HG02678 (cell line): ENCODE results near the gene NRROS.
"Not testable (repeated sequence)": the region's sequence is repeated elsewhere in the genome, so short reads cannot be mapped to it uniquely, and the experiment has no call there.

Source experiments
- ATAC-seq: cut with Tn5 transposase; IDR thresholded peaks from one replicate; pipeline ENCODE4 v1.9.1; 2021; ENCODE audit warnings: mild to moderate bottlenecking, moderate library complexity; ENCODE audit not compliant: unreplicated experiment

NRROS gene

GRCh38 chr3:196639483-196640296 is at the start of gene NRROS:
NRROS (plus strand) TSS chr3:196639694; CDS start chr3:196654540, 14,846 bp downstream.
- ATAC-seq: peak; percentile 41

- ATAC-seq: no peak
These were observed 49.2 kb upstream of the NRROS start for GRCh38 chr3:196590279-196590678.

DNA sequence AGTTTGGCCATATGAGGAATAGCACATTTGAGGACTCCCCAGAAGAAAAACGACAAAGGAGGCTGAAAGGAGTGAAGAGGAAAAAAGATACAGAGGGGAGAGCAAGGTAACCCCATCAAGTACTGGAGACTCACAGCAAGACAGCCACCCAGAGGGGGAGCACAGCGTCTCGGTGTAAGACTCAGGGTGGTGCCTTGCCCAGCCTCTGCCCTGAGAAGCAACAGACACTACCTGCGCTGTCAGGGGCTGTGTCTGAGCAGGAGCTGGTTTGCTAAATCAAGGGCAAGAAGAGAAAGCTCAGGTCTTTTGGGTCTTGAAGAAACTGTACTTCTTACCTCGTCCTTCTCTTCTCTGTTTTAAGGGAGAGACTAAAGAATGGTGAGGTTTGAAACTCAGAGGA is 43.1 kb upstream of the NRROS start:
- ATAC-seq: no peak

- ATAC-seq: not testable (repeated sequence)
These were observed 41.3 kb upstream of the NRROS start for GRCh38 chr3:196597971-196598733.

DNA sequence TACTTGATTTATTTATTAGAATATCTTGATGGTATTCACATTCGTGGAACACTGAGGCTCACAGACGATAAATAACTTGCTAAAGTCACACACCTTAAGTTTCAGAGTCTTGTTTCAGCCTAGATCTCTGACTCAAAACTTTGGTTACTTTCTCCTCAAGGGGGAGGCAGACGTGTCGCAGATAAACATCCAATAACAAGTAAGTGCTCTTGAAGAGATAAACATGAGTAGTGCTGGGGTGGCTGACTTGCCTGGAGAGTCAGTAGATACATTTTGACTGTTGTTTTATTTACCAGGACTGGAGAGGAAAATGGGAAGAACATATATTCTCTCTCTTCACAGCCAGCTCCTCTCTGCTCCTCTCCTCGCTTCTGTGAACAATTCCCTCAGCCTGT is 39.8 kb upstream of the NRROS start:
- no peak for ATAC-seq

DNA sequence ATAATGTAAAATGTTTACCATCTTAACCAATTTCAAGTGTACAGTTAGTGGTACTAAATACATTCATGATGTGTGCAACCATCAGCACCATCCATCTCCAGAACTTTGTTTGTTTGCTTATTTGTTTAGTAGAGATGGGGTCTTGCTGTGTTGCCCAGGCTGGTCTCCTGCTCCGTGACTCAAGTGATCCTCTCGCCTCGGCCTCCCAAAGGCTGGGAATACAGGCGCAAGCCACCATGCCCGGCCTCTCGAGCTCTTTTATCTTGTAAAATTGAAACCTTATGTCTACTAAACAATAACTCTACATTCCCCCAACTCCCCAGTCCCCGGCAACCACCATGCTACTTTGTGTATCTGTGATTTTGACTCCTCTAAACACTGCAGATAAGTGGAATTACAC is 39.1 kb upstream of the NRROS start:
- ATAC-seq: no peak

DNA sequence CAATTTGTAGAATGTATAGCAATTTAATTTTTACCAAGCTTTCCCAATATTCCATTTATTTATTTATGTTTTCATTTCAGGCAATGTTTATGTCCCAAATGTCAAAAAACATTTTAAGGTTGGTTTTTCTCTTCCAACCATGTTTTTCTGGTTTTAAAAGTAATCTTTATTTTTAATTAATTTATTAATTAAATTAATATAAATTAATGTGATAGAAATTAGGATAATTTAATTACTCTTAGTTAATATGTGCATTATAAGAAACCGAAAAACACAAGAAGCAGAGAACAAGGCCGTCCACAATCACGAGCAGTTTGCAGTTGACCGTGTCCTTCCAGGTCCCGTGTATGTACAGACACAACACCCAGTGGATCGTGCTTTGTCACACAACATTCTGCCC is 36.8 kb upstream of the NRROS start:
- ATAC-seq: no peak

- no peak for ATAC-seq
These were observed 35.8 kb upstream of the NRROS start for GRCh38 chr3:196603683-196604082.

GRCh38 chr3:196604548-196604947 is 34.9 kb upstream of the NRROS start:
- ATAC-seq: no peak

GRCh38 chr3:196608693-196609092 is 30.8 kb upstream of the NRROS start:
- ATAC-seq: no peak

- ATAC-seq: peak; percentile 72
These were observed 30.1 kb upstream of the NRROS start for GRCh38 chr3:196609343-196609775.

DNA sequence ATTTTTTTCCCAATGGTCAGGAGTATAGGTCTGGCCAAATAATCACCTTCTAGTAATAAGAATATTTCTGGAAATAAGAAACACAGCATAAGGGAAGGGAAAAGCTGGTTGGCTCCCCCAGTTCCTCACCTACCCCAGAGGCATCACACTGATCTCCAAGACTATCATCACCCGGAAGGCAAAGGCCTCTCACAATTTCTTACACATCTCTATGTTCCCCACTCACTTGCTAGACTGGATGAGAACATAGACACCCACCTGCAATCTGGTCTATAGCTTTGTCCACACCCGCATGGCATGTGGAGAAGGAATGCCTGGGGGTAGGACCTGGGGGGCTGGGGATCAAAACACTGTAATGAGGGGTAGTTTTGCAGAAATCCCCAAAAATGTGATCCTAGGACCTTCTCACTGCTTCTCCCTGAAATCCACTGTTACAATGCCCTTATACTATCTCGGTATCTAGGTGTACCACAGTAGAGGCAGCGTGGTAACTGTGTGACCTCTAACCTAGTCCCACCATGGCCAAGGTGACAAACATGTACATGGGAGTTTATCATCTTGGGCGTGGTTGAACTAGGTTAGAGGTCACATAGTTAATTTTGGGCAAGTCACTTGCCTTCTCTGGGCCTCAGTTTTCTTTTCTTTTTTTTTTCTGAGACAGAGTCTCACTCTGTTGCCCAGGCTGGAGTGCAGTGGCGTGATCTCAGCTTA is 29.5 kb upstream of the NRROS start:
- no peak for ATAC-seq

- ATAC-seq: no peak
These were observed 27.6 kb upstream of the NRROS start for GRCh38 chr3:196611761-196612483.

- ATAC-seq: not testable (repeated sequence)
These were observed 24.3 kb upstream of the NRROS start for GRCh38 chr3:196615234-196615633.

DNA sequence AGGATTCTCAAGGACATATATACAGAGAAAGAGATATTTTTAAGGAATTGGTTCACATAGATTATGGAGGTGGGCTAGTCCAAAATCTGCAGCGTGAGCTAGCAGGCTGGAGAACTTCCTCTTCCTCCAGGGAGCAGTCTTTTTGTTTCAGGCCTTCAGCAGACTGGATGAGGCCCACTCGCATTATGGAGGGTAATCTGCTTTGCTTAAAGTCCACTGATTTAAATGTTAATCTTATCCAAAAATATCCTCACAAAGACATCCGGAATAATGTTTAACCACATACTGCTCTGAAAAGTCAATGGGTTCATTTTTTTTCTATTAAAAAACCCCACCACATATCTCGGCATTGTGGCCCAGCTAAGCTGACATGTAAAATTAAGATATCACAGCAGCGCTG is 22.2 kb upstream of the NRROS start:
- ATAC-seq: no peak

DNA sequence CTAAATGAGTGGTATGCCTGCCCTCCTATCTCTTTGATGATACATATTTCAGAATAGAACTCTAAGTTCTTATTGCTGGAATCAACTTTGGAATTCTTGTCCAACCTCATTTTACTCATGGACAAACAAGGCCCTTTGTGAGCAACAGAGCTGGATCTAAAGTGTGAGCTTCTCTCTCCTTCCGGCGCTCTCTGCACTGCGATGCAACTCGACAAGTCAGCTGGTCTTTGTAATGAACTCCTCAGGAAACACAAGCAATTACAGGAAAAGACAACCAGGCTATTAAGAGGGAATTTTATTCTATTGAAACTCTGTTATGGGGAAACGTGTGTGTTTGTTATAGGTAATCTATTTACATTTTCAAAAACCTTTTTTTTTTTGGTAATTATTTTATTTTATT is 20.3 kb upstream of the NRROS start:
- no peak for ATAC-seq

- not testable (repeated sequence) for ATAC-seq
These were observed 19.9 kb upstream of the NRROS start for GRCh38 chr3:196619627-196620026.

- ATAC-seq: peak; percentile 64
These were observed 19.3 kb upstream of the NRROS start for GRCh38 chr3:196620161-196620604.

GRCh38 chr3:196620684-196621083 is 18.8 kb upstream of the NRROS start:
- ATAC-seq: no peak

- no peak for ATAC-seq
These were observed 17.9 kb upstream of the NRROS start for GRCh38 chr3:196621611-196622010.
